Right lobe of liver (tissue), 6 donors: ENCODE data around the gene ROR2. TPM values are rescaled to one million over a fixed set of nuclear protein-coding genes. Genes with fewer than 3 reads are reported as not detected.
"Not testable (repeated sequence)": the region's sequence is repeated elsewhere in the genome, so short reads cannot be mapped to it uniquely, and the experiment has no call there.

Experiments used
- ATAC-seq, 4 donors: fragments of 200-7000 bp; cut with Tn5 transposase; one replicate each; pipeline ENCODE4 v1.9.1; 2020; ENCODE audit warnings: mild to moderate bottlenecking in 4 of 4, moderate library complexity in 4 of 4
- DNase-seq, 3 donors: peaks; one replicate each; pipeline ENCODE4 v3.0.0-alpha.2; 2020
- H3K27ac ChIP-seq, 3 donors: fragments of 200-600 bp; one replicate each; pipeline ENCODE4 v1.8.0; 2022
- H3K27me3 ChIP-seq, 2 donors: fragments of 200-600 bp; one replicate each; pipeline ENCODE4 v1.8.0; 2022
- H3K36me3 ChIP-seq, 4 donors: fragments of 200-600 bp; sonication (generic) in 1 of 4; one replicate each; pipeline versions ENCODE4 v1.5.1 to v1.8.0; 2017 to 2022; ENCODE audit warnings: control low read depth in 1 of 4
- H3K4me1 ChIP-seq, 4 donors: fragments of 200-600 bp; sonication (generic) in 1 of 4; one replicate each; pipeline versions ENCODE4 v1.5.1 to v1.8.0; 2017 to 2022; ENCODE audit warnings: control low read depth in 1 of 4
- H3K4me3 ChIP-seq, 3 donors: fragments of 200-600 bp; one replicate each; pipeline ENCODE4 v1.8.0; 2022
- H3K9me3 ChIP-seq, 4 donors: fragments of 200-600 bp; sonication (generic) in 1 of 4; one replicate each; pipeline versions ENCODE4 v1.5.1 to v1.8.0; 2017 to 2022; ENCODE audit warnings: control low read depth in 1 of 4
- CTCF ChIP-seq, 4 donors: fragments of 200-600 bp in 3 of 4; fragments of 450-650 bp in 1 of 4; IDR thresholded peaks; one replicate each; pipeline versions ENCODE4 v1.5.1 to v1.8.0; 2016 to 2022; ENCODE audit warnings: antibody characterized with exemption in 4 of 4, mild to moderate bottlenecking in 2 of 4
- POLR2A ChIP-seq: fragments of 450-650 bp; IDR thresholded peaks from one replicate; pipeline ENCODE4 v1.6.1; 2017; ENCODE audit warnings: antibody characterized with exemption, mild to moderate bottlenecking
- WGBS: methylation state at CpG from one replicate; pipeline ENCODE4 v1.1.6; 2018; ENCODE audit warnings: low coverage, low lambda C conversion rate; ENCODE audit not compliant: insufficient coverage; ENCODE audit errors: missing lambda C conversion rate; 5-methylcytosine and 5-hydroxymethylcytosine counted together
- intact Hi-C, 2 donors: fragments of 100-400 bp; cut with DNase I; formaldehyde crosslinking; loops; one replicate each; pipeline versions ENCODE4 v1.11.2 to v1.14.1; 2022
- total RNA-seq, 6 experiments: library from RNA; depleted of rRNA in 2 of 6; stranded (reverse); fragments of >200 nt in 2 of 6; fragmentation: NEBNext Ultra II Directional in 3 of 6; extraction: Animal tissue kit (Norgen Biotek cat#: 25700) in 3 of 6; gene quantifications; one replicate each; pipeline versions ENCODE4 v1.1.0 to v1.2.4, GENCODE V29; 2016 to 2023
- donor health status: DM: no; HTN: yes; CAD: no.
- donor health status: DM: no; HTN: no; CAD: no.
- donor health status: DM: no; HTN: no; CAD: no.
- donor health status: DM: no; HTN: yes; CAD: no.
- donor health status: DM: no; HTN: yes; CAD: no.

ROR2 gene
- total RNA-seq, 6 experiments from 2014 or later = 0.12 to 1.2 (median 0.49) TPM; not detected in 1

- Histone ChIP-seq H3K9me3 (no peaks in the 10 kb centered on the region), H3K27me3 (no peaks in the 10 kb centered on the region), H3K36me3 (no peaks in the 10 kb centered on the region), H3K27ac (no peak overlapping the region), H3K4me3 (no peak overlapping the region), H3K4me1 (no peaks in the 10 kb centered on the region)
- no peak for ATAC-seq
- TF ChIP-seq POLR2A = no peak
- TF ChIP-seq CTCF (IDR thresholded peaks at IDR 0.05) = no peak
- WGBS = 73% methylated on average over 11 of the region's 20 CpGs
- intact Hi-C loops = no loop called here
- DNase-seq = no peak
These were observed 41.8 kb upstream of the ROR2 start for GRCh38 chr9:91991721-91992341.

DNA sequence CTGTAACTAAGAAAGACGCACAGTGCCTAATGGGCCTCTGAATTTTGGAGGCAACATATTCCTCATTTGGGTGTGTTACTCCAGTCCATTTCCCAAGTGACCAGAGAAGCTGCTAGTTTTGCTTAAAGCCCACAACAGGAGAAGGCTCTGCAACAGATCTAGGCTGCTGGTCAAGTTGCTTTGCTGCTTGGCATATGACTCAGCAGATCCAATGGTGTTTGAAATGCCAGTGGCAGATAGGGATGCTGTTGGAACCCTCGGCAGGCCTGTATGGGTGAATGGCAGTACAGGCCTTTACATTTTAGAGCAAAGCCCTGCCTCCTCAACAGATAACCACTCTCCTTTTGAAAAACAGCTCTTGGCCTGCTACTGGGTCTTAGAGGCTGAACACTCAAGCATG lies 36.2 kb upstream of the ROR2 start:
- WGBS = 84% methylated on average over 2 of the region's 2 CpGs
- intact Hi-C loops = no loop called here
- H3K4me3 ChIP-seq = no peak overlapping the region

DNA sequence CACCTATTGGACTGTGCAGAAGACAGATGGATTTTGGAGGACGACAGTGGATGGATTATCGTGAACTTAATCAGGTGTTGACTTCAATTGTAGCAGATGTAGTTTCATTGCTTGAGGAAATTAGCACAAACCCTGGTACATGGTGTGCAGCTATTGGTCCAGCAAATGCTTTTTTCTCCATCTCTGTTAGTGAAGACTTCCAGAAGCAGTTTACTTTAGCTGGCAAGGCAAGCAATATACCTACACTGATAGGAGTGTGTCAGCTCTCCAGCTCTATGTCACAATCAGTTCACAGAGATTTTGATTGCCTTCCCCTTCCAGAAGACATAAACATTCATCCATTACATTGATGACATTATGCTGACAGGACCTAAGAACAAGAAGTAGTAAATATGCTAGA lies 35.7 kb upstream of the ROR2 start:
- Histone ChIP-seq H3K36me3 (no peaks in the 10 kb centered on the region), H3K4me1 (no peaks in the 10 kb centered on the region), H3K9me3 (no peaks in the 10 kb centered on the region), H3K27ac (no peak overlapping the region), H3K27me3 (no peaks in the 10 kb centered on the region), H3K4me3 (no peak overlapping the region)
- no peak for ATAC-seq
- no peak for TF ChIP-seq POLR2A
- TF ChIP-seq CTCF (IDR thresholded peaks at IDR 0.05) = no peak
- 71% methylated on average over 2 of the region's 2 CpGs for WGBS
- intact Hi-C loops = no loop called here
- no peak for DNase-seq

More for the DNA sequence above, 36.2 kb upstream of the ROR2 start:
- Histone ChIP-seq H3K27me3 (no peaks in the 10 kb centered on the region), H3K36me3 (no peaks in the 10 kb centered on the region), H3K27ac (no peak overlapping the region), H3K9me3 (no peaks in the 10 kb centered on the region), H3K4me1 (no peaks in the 10 kb centered on the region)
- ATAC-seq (no peak), DNase-seq (no peak)
- TF ChIP-seq CTCF (IDR thresholded peaks at IDR 0.05) (no peak), POLR2A (no peak)

DNA sequence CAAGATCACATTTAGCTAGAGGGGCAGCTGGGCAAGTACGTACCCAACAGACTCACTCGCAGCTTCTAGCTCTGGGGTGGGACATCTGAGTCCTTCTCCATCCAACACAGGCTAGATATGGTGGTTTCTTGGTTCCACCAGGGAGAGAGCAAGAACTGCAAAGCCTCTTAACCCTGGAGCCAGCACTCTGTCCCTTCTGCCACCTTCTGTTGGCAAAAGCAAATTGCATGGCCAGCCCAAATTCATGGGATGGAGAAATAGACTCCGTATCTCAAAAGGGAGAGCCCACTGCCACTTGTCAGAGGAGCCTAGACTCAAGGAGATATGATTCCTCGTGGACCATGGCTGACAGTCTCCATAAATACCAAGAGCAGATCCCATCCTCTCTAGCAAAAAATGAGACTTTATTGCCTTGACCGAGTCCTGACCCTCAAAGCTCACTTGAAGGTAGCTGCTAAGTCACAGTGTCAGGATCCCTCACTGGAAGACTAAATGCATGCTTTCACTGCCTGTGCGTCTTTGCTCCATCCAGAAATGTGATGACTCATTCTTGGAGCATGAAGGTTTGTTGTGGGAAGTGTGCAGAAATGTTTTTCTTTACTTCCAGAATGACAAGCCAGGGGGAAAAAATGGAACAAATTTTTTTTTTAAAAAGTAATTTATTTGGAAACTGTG lies 28.8 kb upstream of the ROR2 start:
- intact Hi-C loops = no loop called here

GRCh38 chr9:91975254-91975653 lies 25.2 kb upstream of the ROR2 start:
- H3K4me1 ChIP-seq, intact Hi-C loops, ATAC-seq, DNase-seq, H3K9me3 ChIP-seq, H3K27me3 ChIP-seq, H3K27ac ChIP-seq, H3K4me3 ChIP-seq, H3K36me3 ChIP-seq: not testable (repeated sequence)
- 64% methylated on average over 2 of the region's 2 CpGs for WGBS

More for the DNA sequence above, 28.8 kb upstream of the ROR2 start:
- Histone ChIP-seq H3K4me1 (no peaks in the 10 kb centered on the region), H3K27me3 (no peaks in the 10 kb centered on the region), H3K27ac (no peak overlapping the region), H3K36me3 (no peaks in the 10 kb centered on the region), H3K9me3 (no peaks in the 10 kb centered on the region), H3K4me3 (no peak overlapping the region)
- DNase-seq (no peak), ATAC-seq (peak in 2 of 4 donors; percentile 26 to 35)
- TF ChIP-seq POLR2A (no peak), CTCF (IDR thresholded peaks at IDR 0.05) (peak in 2 of 4 donors; percentile 24 to 36)
- 48% methylated on average over 6 of the region's 6 CpGs for WGBS
